Type B pancreatic cell (in vitro differentiated cells): ENCODE data around the gene KMT2E. TPM values are rescaled to one million over a fixed set of nuclear protein-coding genes. Genes with fewer than 3 reads are reported as not detected.
A peak's percentile ranks its signal among the peaks of the same experiment; 100 is the strongest.

Experiments used
- DNase-seq: peaks from one replicate; pipeline ENCODE4 v3.0.0; 2021; ENCODE audit warnings: mixed read lengths; ENCODE audit not compliant: unreplicated experiment; ENCODE audit errors: extremely low spot score
- H3K27ac Mint-ChIP-seq: 2 replicates; pipeline ENCODE4 v1.8.0; 2021; ENCODE audit warnings: mild to moderate bottlenecking, mixed read lengths
- H3K27me3 Mint-ChIP-seq: 2 replicates; pipeline ENCODE4 v1.8.0; 2021; ENCODE audit warnings: mixed read lengths
- H3K36me3 Mint-ChIP-seq: 2 replicates; pipeline ENCODE4 v1.8.0; 2021; ENCODE audit warnings: mixed read lengths
- H3K4me1 Mint-ChIP-seq: one replicate; pipeline ENCODE4 v1.8.0; 2021; ENCODE audit warnings: mixed read lengths; ENCODE audit not compliant: unreplicated experiment
- H3K4me3 Mint-ChIP-seq: 2 replicates; pipeline ENCODE4 v1.8.0; 2021; ENCODE audit warnings: mild to moderate bottlenecking, mixed read lengths
- H3K9me3 Mint-ChIP-seq: 2 replicates; pipeline ENCODE4 v1.8.0; 2021; ENCODE audit warnings: mixed read lengths
- CTCF ChIP-seq: fragments of 200-600 bp; sonication (generic); conservative IDR thresholded peaks from 2 replicates; pipeline ENCODE4 v1.5.0; 2021; ENCODE audit warnings: antibody characterized with exemption, mild to moderate bottlenecking
- total RNA-seq: library from RNA; stranded (reverse); gene quantifications from 2 replicates; pipeline ENCODE4 v1.2.1, GENCODE V29; 2021; ENCODE audit warnings: low replicate concordance

Gene KMT2E
- total RNA-seq, 1 donor from 2014 or later, result 75.6 TPM

- no peak for TF ChIP-seq CTCF
- Mint-ChIP-seq H3K27me3 (no peaks in the 10 kb centered on the region), H3K36me3 (peaks cover 24% of the 10 kb centered on the region), H3K4me3 (no peak overlapping the region), H3K4me1 (peaks cover 6% of the 10 kb centered on the region), H3K27ac (no peak overlapping the region), H3K9me3 (no peaks in the 10 kb centered on the region)
- DNase-seq, result no peak
Measured at GRCh38 chr7:105137898-105138297, 123.9 kb downstream of the KMT2E start.

- no peak overlapping the region for H3K4me3 Mint-ChIP-seq
- H3K27ac Mint-ChIP-seq, result no peak overlapping the region
- no peaks in the 10 kb centered on the region for H3K9me3 Mint-ChIP-seq
- peaks cover 22% of the 10 kb centered on the region for H3K36me3 Mint-ChIP-seq
- TF ChIP-seq CTCF, result no peak
- peaks cover 6% of the 10 kb centered on the region for H3K4me1 Mint-ChIP-seq
- no peak for DNase-seq
- H3K27me3 Mint-ChIP-seq, result no peaks in the 10 kb centered on the region
Measured at GRCh38 chr7:105139381-105139780, 125.4 kb downstream of the KMT2E start.

GRCh38 chr7:105141068-105141467 is 127.1 kb downstream of the KMT2E start:
- no peak overlapping the region for H3K4me3 Mint-ChIP-seq
- TF ChIP-seq CTCF, result peak; percentile 64
- DNase-seq, result no peak
- no peaks in the 10 kb centered on the region for H3K27me3 Mint-ChIP-seq
- peaks cover 22% of the 10 kb centered on the region for H3K36me3 Mint-ChIP-seq
- H3K4me1 Mint-ChIP-seq, result peaks cover 11% of the 10 kb centered on the region
- H3K27ac Mint-ChIP-seq, result no peak overlapping the region
- no peaks in the 10 kb centered on the region for H3K9me3 Mint-ChIP-seq

- Mint-ChIP-seq H3K9me3 (no peaks in the 10 kb centered on the region), H3K4me3 (no peak overlapping the region), H3K27ac (no peak overlapping the region), H3K27me3 (no peaks in the 10 kb centered on the region), H3K4me1 (peaks cover 5% of the 10 kb centered on the region), H3K36me3 (peaks cover 4% of the 10 kb centered on the region)
- no peak for DNase-seq
- no peak for TF ChIP-seq CTCF
Measured at GRCh38 chr7:105149827-105150226, 135.8 kb downstream of the KMT2E start.

GRCh38 chr7:105151152-105151551 is 137.1 kb downstream of the KMT2E start:
- Mint-ChIP-seq H3K4me1 (no peaks in the 10 kb centered on the region), H3K9me3 (no peaks in the 10 kb centered on the region)

More at GRCh38 chr7:105151152-105151551, 137.1 kb downstream of the KMT2E start:
- TF ChIP-seq CTCF, result no peak
- no peak for DNase-seq
- Mint-ChIP-seq H3K27me3 (no peaks in the 10 kb centered on the region), H3K36me3 (peaks cover 4% of the 10 kb centered on the region), H3K27ac (no peak overlapping the region), H3K4me3 (no peak overlapping the region)
